NCI-H446 (cell line): ENCODE data around the gene BAHD1.
"Not testable (repeated sequence)": the region's sequence is repeated elsewhere in the genome, so short reads cannot be mapped to it uniquely, and the experiment has no call there.

Source experiments
- DNase-seq, 2 experiments: peaks; one replicate each; lab custom pipeline; 2025; lab: John Stamatoyannopoulos, UW

Gene BAHD1

GRCh38 chr15:40445421-40445922 is 4.7 kb downstream of the BAHD1 start:
- no peak for DNase-seq

DNA sequence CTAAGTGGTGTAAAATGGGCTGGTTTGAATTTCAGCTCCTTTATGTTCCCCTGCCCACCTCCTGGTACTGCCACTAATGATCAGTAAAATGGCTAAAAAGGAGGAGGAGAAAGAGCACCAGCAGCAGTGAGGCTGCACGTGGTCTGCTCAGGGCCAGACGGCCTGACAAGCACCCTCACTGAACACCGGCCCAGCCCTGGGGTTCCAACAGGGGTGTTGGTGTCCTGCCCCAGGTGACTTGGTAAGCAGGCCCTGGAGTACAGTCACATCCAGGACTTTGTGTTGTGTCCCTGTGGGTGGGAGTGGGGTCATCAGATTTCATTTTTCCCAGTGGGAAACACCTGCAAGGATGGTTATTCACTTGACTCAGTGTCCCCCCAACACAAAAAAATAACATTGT is 5.4 kb downstream of the BAHD1 start:
- no peak for DNase-seq

GRCh38 chr15:40448354-40448753 is 7.6 kb downstream of the BAHD1 start:
- no peak for DNase-seq

GRCh38 chr15:40449275-40449674 is 8.5 kb downstream of the BAHD1 start:
- DNase-seq, result no peak

GRCh38 chr15:40450047-40450446 is 9.3 kb downstream of the BAHD1 start:
- no peak for DNase-seq

GRCh38 chr15:40451527-40452158 is 10.9 kb downstream of the BAHD1 start:
- no peak for DNase-seq

DNA sequence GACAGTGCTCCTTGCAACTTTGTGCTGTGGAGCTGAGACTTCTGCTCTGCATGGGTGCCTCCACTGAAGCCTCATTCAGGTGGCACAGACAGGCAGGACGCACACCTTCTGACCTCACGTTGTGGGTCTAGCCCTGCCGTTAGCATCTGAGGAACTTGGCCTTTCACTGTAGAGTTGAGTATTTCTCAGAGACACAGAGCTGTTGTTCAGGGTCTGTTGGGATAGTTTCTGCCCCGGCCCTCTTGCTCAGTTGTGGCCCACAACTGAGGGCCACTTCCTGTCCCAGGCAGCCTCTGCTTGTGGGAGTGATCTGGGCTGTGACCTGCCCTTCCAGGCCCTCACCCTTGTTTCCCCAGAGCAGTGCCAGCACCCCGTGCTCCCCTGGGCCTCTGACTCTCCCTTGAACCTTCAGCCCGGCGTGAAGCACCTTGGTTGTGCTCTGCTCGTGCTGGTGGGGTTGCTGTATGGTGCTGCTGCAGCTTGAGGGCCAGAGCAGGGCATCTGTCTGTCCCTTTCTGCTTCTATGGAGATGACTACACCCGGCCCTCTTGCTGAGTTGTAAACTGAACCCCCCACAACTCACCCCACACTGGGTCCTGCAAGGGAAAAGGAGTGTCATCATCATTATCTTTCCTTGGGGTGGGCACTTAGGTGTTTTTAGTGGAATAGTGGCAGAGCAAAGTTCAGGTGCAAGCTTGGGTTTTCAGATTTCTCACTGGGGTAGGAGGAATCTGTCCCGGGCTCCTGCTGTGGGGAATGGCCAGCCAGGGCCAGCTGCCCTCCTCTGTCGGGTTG is 11.7 kb downstream of the BAHD1 start:
- no peak for DNase-seq

DNA sequence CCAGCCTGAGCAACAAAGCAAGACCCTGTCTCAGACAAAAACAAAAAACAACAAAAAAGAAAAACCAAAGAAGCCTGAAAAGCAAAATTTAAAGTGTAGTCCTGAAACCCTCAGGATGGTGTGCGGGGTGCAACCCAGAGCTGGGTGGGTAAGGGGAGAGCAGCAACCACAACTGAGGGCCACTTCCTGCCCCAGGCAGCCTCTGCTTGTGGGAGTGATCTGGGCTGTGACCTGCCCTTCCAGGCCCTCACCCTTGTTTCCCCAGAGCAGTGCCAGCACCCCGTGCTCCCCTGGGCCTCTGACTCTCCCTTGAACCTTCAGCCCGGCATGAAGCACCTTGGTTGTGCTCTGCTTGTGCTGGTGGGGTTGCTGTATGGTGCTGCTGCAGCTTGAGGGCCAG is 13.2 kb downstream of the BAHD1 start:
- DNase-seq, result not testable (repeated sequence)

DNA sequence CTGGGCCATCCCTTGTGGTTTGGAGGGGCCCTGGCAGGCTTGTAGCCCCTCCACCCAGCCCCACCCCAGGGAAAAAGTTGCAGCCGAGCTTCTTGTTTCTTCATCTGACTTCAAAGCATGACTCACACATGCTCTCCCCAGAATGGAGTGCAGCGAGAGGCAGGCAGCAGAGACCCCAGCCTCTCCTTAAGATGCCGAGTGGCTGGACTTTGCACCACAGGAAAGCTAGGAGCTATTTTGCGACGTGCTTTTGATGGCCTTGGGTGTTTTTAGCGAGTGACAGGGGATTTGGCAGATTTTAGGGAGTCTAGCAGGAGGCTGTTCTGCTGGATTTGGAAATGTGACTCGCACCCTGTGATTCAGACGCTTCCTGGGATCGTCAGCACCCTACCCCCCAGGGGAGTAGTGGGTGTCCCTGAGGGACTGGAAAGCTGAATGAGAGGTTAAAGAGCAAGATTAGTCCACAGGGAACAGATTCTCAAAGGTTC is 14.2 kb downstream of the BAHD1 start:
- no peak for DNase-seq

DNA sequence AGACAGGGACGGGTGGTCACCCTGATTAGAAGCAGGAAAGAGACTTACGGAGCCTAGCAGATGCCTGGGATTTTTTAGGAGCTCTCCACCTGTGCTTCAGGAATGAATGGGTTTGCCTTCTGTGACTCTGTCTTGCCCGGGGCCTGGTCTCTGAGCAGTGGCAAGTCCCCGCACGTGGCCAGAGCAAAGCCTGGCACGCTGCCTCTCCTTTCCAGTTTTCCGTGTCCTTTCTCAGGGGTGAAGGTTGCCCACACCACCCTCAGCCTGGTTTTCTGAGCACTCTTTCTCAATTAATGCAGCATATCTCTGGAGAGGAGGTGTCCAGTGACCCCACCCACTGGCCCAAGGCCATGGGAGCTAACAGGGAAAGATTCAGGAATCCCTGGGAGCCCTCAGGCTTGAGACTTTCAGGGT is 15.6 kb downstream of the BAHD1 start:
- DNase-seq, result no peak

DNA sequence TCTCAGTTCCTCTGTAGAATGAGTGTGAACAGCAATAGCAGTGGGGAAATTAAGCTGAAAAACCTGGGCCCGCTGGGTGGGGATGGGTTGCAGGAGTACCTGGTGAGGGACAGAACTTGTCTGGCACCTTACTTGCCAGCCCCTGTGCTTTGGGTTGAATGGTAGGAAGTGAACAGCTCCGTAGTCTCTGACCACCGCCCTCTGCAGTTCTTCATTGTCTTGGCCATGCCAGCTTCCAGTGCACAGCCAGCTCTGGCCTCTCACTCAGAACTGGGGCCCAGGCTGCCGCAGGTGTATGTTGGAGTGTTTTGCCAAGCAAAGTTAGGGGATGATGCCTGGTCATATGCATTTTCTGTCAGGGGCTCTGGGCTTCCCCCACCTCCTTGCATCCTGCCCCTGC is 16.0 kb downstream of the BAHD1 start:
- no peak for DNase-seq

- DNase-seq, result no peak
Measured at GRCh38 chr15:40458495-40459371, 18.0 kb downstream of the BAHD1 start.

DNA sequence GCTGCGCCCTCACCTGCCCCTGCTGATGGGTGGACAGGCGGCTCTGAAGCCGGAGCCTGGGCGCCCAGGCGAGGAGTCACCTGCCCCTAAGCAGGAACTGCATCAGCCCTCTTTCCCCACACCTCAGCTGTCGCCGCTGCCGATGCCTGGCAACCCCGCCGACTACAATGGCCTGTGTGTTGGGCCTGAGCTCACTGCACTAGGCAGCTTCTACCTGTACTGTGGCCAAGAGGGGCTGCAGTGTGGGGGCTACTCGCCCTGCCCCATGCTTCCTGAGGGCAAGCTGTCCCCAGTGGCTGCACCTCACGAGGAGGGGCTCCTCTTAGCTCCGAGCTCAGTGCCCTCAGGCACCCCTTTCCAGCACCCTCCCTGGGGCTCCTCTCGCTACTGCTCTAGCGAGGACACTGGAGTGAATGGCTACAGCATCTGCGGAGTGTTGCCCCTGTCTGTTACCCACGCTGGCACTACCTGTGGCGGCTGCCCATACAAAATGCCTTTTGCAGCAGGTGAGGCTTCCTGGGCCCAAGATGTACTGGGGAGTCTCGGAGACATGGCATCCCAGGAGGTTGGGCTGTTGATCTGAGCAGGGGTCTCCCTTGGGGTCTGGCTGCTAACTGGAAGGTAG is 18.8 kb downstream of the BAHD1 start:
- no peak for DNase-seq

DNA sequence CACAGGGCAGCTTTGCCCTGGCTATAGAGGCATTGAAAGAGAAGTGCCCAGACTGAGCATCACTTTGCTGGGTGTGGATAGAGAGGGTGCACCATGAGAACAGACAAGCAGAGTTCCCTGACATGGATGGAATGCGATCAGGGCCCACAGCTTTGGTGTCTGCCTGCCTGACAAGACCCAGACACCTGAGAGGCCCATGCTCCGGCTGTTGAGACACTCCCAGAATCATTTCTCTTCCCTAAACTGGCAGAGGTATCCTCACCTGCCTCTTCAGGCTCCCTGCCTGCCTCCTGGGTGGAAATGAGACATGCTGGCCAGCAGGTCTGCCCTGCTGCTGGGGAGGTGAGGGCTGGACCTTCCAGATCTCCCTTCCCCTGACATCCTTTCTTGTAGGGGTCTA is 19.7 kb downstream of the BAHD1 start:
- DNase-seq, result no peak

DNA sequence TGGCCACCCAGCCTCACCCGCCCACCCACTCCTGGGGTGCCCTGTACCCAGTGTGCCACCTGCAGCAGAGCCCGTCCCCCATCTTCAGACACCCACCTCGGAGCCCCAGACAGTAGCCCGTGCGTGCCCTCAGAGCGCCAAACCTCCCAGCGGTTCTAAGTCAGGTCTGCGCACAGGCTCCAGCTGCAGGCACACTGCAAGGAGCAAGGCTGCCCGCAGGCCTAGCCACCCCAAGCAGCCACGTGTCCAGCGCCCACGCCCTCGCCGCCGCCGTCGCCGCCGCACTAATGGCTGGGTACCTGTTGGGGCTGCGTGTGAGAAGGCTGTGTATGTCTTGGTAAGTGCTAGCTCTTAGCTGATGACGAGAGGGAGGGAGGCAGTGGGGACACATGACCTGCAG is 21.2 kb downstream of the BAHD1 start:
- no peak for DNase-seq

GRCh38 chr15:40463279-40463678 is 22.5 kb downstream of the BAHD1 start:
- DNase-seq, result no peak

- no peak for DNase-seq
Measured at GRCh38 chr15:40463886-40464545, 23.3 kb downstream of the BAHD1 start.

DNA sequence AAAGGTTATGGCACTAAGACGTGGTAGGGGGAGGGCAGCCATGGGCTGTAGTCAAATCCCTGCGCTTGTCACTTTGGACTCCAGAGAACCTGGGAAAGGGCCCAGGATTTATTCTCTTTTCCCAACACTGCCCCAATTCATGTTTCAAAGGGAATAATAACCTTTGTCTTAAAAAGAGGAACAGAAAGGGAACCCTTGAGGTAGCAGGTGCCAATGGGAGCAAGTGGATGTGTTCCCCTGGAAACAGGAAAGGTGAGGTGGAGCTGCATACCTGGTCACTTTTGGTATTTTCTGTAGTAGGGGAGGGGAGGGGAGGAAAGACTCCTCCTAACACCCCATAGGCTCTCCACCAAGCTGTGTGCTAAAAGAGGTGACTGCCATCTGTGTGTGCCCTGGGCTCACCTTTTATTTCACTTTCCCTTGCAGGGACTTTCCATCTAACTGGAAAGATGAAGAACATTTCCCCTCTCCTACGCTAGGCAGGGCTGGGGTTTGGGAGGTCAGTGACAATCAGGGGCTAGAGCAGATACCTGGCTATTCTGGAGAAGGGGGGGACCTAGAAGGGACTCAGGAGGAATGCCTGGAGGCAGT is 23.9 kb downstream of the BAHD1 start:
- DNase-seq, result no peak

GRCh38 chr15:40465939-40466338 is 25.2 kb downstream of the BAHD1 start:
- DNase-seq, result no peak

- DNase-seq, result no peak
Measured at GRCh38 chr15:40466426-40467260, 25.9 kb downstream of the BAHD1 start.
